Activated CD8-positive, alpha-beta memory T cell treated with anti-CD3 and anti-CD28 coated beads for 4 hours (primary cell): ENCODE data around the gene ATP6V0C.
A peak's percentile ranks its signal among the peaks of the same experiment; 100 is the strongest.

ENCODE experiments used
- DNase-seq, 2 donors: peaks; one replicate each; pipeline ENCODE4 v3.0.0-alpha.2; 2020; ENCODE audit warnings: low read depth in 2 of 2

Gene ATP6V0C

DNA sequence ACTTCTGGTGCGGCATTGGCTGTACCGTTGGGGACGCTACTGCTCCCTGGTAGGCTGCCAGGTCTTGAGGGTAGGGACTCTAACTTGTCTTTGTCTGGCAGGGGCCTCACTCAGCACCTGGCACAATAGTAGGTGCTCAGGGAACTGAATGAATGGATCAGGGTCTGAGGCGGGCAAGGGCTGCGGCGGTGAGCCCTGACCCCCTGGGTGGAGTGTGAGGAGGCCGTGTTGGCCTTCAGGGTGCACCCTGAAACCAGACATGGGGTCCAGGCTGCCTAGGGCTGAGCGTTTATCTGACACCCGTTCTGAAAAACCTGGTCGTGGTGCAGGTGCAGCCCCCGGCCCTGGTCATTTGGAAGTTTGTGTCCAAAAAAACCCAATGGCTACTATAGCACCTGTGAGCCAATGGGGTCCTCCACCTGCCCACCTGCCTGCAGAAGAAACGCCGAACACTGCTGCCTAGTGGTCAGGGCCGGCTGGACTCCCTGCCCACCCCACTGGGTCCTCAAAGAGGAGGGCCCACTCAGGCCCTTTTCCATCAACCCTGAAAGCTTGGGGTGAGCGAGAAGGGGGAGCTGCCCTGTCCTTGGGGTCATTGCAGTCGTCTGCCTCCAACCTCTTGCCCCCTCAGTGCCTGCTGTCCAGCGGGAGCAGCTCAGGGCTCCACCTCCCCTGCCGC lies 4.9 kb upstream of the ATP6V0C start:
- no peak for DNase-seq

DNA sequence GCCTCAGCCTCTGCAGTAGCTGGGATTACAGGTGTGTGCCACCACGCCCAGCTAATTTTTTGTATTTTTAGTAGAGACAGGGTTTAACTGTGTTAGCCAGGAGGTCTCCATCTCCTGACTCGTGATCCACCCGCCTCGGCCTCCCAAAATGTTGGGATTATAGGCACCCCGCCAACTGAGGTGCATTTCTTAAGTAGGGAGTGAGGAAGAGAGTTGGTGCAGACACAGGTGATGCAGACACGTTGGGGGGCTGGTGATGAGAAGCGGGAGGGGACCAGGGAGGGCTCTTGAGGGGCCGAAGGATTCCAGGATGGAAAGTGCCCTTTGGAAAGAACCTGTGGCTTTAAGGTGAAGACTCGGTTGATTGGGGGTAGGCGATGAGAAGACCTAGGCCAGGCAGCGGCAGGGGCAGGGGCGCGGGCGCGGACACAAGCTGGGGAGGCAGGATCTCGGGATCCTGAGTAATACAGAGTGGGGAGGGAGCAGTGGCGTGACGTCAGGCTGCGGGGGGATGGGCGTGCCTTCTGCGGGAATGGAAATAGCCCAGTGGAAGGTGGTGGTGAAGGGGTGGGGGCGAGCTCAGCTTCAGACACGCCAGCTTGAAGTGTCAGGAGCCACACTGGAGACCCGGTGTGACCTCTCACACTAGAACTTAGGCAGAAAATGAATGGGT lies 2.5 kb upstream of the ATP6V0C start:
- no peak for DNase-seq

DNA sequence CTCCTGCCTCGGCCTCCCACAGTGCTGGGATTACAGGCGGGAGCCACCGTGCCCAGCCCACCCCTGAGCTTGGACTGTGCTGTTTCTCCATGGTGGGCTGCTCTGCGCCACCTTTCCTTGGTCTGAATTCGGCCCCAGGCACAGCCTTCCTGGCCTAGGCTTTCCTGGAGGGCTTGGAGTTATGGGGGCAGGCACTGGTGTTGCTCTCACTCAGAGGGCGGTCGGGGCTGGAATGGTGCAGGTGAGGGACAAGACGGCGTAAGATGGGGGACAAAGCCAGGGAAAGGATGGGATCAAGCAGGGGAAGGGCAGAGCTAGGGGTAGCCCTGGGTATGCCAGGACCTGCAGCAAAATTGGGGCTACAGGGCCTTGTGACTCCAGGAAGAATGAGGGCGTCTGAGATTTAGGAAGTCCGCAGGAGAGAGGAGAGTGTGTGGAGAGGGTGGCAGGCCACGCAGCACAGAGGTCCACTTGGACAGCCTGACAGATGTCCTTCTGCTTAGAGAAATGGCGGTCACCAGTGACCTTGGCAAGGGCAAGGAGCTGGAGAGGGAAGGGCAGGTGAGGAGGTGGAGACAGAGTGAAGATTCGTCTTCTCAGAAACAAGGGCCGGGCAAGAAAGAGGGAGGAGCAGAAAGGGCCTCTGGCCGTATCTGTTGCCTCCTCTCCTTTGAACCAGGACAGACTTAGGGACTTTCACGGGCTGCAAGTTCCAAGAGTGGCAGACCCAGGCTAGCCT lies 1.6 kb upstream of the ATP6V0C start:
- no peak for DNase-seq

DNA sequence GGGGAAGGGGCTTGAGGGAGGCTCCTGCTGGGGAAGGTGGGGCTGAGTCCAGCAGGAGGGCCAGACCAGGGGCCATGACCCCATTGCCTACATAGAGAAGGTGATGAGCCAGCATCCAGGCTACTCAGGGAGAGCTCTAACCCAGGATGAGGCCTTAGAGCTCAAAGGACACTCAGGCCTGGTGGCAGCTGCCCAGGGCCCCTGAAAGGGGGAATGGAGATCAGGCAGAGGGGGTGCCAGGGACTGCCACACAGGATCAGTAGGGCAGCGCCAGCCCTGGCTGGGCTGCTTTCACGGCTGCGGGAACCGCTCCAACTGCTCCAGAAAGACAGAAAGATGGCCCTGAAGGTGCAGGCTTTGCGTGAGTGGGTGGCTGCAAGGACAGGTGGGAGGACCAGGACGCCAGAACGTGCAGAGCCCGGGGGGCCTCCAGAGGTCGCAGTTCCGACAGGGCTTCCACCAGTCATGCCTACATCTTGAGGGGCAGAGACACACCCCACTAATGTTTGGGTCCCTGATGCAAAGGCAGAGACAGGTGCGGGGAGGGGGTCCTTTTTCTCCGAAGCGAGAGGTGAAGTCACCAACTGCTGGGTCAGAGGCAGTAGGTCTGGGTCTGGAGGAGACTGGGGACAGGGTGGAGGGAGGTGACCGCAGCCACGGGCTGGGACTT lies 882 bp upstream of the ATP6V0C start:
- DNase-seq, result no peak

DNA sequence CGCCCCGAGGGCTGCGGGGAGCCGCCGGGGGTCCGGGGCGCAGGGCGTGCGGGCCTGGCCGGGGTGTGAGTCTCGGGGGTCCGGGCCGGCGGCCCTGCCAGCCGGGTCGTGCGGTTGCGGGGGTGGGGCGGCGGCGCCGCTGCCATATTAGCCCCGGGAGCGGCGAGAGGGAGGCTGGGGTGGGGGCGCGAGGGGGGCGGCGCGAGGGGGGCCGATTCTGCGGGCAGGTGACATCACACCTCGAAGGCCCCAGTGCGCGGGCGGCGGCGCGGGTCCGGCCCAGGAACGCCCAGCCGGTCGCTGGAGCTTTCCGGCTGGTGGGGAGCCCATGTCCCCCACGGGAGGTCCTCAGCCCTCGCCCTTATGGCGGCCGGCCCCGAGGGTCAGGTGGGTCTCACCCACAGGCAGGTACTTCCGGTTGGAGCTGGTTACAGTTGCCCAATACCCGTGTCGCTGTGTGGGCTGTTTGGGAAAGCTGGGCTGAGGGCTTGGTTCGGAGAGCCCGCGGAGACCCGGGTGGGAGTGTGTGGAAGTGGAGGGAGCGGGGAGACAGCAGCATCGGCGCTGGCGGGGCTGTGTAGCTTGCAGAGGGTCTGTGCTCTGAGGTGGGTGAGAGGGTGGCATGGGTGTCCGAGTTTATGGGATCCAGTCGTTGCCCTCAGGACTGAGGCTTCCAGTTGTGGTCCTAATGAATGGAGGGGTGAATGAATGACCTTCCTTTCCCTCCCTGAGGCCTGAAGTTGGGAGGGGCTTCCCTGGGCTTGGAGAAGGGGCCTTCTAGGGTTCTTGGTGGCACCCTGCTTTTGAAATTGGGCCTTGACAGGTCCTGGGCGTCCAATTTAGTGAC lies 804 bp downstream of the ATP6V0C start:
- DNase-seq, result no peak

DNA sequence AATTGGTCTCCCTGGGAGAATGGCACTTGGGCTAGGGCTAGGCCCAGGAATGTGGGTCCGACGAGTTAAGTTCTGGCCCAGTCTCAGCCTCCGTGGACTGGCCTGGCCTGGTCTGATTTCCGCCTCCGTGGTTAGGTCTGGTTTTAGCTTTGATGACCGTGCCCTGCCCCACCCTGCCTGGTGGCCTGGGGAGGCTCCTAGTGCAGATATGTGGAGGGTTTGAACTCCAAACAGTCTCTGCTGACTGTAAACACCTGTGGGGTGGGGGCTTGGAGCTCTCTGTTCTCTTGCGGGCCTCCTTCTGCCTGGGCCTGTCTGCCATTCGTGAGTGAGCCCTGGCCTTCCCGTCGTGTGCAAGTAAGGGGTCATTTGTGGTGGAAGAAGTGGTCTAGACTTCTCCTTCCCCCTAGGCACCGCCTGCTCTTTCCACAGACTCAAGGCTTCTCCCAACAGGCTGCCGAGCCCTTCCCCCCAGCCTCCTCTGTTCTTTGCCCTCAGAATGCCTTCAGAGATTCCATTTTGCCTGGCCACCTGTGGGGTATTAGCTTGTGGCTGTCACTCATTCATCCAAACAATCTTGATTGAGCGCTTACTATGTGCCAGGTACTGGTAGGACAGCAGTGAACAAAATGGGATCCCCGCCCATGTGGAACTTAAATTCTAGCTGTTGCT lies 1.6 kb downstream of the ATP6V0C start:
- no peak for DNase-seq

DNA sequence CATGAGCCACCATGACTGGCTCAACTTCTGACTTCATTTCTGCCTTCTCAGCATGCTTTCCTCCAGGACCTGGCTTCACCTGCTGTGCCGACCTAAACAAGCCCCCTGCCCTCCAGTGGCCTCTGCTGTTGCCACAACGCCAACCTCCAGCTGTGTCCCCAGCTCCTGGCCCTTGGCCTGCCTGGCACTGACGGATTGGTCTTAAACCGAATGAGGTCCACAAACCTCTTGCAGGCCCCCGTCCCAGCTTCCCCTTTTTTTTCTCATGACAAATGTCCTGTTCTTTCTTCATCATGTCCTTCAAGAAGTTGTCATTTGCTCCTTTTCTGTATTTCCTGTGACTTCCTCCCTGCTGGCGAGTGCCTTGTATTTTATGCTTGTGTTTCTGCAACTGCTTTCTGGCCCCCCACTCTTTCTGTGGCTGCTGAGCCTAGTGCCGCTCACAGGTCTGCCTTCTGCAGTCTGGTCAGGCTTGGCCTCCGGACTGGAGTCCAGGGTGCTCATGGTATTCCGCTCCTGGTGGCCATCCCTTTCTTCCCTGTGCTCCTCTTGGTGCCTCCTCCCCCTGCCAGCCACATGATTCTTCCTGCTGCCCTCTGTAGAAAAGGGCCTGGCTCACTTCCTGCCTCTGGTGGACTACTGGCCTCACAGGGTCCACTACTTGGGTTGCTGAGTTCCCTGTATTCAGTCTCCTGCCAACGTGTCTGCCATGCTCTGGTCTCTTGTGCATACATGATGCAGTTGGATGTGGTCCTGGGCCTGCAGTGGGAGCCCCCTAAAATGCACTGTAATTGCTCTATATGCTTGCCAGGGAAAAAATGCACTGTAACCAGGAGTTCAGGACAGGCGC lies 2.9 kb downstream of the ATP6V0C start:
- DNase-seq, result no peak

DNA sequence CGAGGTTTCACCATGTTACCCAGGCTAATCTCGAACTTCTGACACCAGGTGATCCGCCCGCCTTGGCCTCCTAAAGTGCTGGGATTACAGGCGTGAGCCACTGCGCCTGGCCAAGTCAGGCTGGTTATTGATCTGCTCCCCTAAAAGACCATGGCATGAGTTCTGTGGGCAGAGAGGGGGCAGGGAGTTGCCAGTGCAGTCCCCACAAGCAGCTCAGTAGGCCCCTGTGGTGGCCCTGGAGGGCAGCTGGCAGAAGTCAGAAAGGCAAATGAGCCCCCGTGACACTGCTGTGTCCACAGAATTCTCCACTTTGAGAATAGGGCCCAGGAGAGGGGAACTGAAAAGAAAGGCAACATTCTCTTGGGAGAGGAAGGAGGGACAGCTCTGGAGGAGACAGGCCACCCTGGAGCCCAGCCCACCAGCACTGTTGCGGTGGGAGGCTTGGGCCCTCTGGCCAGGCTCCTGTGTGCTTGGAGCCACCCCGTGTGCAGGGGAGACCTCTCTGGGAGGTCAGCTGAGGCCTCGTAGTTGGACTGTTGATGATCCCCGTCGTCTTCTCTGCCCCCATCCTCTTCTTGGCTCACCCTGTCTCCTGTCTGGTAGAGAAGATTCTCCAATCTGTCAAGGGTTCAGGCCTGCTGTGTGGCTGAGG lies 4.3 kb downstream of the ATP6V0C start:
- DNase-seq, result no peak

DNA sequence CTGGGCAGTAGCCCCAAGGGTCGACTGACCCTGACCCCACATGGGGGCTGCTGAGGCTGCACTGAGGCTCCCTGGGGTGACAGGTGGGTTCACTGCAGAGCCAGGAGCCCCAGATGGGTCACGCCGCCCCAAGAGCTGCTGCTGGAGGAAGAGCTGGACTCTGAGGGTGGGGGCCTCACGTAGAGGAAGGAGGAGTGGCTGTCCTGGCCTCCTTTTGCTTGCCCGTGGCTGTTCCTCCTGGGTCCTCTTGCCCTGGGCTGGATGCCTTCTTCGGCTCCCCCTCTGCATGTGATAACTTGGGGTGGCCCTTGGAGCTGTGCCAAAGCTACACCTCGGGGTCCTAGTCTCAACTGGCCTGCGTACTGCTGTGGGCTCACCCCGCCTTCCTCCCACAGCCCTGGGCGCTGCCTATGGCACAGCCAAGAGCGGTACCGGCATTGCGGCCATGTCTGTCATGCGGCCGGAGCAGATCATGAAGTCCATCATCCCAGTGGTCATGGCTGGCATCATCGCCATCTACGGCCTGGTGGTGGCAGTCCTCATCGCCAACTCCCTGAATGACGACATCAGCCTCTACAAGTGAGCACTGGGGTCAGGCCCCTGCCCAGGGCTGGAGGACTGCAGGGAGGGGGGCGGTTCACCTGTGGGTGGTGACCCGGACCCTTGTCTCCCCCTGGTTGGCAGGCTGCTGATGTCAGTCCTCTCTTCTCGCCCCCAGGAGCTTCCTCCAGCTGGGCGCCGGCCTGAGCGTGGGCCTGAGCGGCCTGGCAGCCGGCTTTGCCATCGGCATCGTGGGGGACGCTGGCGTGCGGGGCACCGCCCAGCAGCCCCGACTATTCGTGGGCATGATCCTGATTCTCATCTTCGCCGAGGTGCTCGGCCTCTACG lies 5.3 kb downstream of the ATP6V0C start:
- no peak for DNase-seq

DNA sequence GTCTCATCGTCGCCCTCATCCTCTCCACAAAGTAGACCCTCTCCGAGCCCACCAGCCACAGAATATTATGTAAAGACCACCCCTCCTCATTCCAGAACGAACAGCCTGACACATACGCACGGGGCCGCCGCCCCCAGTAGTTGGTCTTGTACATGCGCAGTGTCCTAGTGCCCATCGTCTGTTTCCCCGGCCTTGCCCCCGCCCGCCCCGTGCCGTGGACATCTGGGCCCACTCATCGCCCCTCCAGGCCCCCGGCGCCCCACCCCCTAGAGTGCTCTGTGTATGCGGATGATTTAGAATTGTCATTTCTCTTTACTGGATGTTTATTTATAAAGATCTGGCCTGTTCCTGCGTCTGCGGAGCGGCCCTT lies 5.9 kb downstream of the ATP6V0C start:
- no peak for DNase-seq

DNA sequence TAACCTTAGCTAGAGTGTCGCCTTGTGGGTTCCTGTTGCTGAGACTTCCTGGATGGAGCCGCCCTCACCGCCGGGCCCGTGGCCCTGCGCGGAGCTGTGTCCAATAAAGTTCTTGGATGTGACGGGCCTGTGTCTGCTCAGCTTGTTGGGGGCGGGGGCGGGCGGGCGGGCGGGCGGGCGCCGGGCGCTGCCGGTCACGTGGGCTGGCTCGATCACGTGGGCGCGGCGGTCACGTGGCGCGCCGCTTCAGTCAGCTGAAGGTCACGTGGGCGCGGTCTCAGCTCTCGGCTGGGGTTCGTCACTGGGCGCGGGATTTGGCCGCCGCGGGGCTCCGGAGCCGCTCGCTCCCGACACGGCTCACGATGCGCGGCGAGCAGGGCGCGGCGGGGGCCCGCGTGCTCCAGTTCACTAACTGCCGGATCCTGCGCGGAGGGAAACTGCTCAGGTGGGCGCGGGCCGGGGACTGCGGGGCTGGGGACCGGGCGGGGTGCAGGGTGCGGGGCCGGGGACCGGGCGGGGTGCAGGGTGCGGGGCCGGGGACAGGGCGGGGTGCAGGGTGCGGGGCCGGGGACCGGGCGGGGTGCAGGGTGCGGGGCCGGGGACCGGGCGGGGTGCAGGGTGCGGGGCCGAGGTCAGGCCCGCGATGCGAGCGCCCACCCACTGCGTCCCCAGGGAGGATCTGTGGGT lies 6.5 kb downstream of the ATP6V0C start, which contains the start of gene AMDHD2:
AMDHD2 (plus strand) TSS at position 275 of the 687 bp plus-strand sequence; CDS start at position 363, 88 bp downstream.
- DNase-seq, result peak; percentile 77 to 81

DNA sequence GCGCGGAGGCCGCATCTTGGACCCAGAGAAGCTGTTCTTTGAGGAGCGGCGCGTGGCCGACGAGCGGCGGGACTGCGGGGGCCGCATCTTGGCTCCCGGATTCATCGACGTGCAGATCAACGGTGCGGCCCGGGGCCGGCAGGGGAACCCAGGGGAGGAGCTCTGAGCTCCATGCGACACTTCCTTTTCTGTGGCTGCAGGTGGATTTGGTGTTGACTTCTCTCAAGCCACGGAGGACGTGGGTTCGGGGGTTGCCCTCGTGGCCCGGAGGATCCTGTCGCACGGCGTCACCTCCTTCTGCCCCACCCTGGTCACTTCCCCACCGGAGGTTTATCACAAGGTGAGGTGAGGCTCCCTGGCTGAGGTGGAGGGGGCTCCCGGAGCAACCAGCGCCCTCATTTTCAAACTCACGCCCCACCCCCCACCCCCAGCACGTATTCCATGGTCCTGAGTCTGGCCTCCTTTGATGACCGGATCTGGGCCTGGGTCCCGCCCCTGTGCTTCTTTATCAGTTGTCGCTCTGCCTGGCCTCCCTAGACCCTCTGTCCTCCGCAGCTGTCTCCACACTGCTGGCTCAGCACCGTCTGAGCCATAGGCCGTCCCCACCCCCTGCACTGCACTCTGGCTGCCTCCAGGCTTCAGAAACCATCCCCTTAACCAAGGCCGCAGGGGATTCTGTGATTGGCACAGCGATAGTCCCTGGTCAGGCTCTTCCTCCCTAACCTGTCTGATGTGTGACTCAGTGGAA lies 7.2 kb downstream of the ATP6V0C start:
- peak in 1 of 2 donors; percentile 29 for DNase-seq

DNA sequence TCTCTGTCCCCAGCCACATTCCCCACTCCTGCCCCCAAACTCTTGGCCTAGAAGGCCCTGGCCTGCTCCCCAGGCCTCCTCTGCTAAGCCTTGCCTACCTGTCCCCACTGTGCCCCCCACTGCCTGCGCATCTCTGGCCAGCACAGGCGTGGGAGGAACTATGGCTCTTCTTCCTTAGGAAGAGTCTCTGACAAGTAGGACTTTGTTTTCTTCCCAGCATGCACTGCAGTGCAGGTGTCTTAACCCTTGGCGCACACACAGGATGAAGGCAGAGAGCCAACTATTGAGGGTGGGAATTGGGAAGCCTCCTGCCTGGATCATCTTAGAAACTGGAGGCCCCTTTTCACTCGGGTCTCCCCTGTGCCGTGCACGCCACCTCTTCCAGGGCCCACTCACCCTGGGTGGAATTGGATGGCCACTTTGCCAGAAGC lies 10.1 kb downstream of the ATP6V0C start:
- DNase-seq, result no peak

DNA sequence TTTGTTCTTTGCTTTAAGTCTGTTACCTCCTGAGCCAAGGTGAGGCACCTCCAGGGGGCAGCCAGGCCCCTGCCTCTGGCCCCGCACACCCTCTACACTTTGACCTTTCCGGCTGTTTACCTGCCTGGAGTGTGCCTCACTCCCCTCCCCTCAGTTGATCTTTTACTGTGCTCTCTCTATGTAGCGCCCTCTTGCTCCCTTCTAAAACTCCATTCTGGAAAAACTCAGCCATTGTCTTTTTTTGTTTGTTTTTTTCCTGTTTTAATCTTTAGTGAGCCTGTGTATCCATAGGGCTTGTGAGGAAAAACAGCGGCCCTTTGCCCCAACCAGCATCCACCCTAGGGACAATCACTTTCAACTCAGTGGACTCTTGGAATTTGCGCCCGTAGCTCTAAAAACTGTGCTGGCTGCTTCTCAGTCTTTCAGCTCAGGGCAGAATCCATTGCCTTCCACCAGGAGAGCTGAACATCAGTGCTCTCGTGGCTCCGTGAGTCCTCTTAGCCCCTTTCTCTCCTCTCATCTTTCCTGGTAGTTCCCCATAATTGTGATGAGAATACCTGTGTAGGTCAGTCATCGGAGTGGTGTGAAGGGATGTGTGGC lies 10.7 kb downstream of the ATP6V0C start:
- no peak for DNase-seq

DNA sequence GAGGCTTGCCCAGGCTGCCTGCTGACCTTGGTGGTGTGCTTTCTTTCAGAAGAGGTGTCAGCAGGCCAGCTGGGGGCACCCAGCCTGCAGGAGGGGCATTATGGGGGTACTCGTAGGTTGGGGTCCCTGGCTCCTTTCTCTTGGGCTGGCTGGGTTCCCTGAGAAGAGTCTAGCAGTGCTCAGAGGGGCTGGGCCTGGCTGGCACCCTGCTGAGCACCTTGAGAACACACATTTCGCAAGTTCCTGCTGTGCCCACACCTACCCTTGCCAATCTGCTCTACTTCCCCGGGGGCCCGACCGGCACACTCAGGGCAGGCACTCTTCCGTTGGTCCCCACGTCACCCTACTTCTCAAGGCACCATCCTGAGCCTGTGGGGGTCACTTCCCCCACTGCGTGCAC lies 12.4 kb downstream of the ATP6V0C start:
- DNase-seq, result no peak

DNA sequence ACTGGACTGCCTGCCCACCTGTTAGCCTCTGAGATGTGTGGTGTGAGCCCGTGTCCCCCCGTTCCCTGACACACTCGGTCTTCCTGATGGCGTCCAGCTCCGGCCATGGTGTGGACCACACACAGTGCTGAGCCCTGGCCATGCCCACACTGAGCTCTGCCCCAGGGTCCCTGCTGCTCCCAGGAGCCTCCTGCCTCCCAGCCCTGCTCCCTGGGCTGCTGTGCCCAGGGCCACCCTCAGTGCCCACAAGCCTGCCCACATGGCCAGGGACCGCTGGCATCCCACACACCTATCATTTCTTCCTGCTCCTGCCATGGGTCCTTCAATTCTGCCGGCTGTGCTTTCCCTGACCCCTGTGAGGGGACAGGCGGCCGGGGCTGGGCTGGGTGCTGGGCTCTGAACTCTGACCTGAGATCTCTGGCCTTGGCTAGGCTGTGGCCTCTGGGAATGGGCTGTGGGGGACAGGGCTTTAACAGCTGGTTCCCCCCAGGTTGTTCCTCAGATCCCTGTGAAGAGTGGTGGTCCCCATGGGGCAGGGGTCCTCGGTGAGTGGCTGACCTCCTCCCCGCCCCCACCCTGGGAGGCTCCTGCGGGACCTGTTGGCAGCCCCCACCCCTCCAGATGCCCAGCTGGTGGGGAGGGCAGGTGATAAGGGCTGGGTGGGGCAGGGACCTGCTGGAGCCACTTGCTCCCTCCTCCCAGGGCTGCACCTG lies 13.5 kb downstream of the ATP6V0C start:
- DNase-seq, result no peak
